Neural cell (in vitro differentiated cells): ENCODE results near the gene SLC7A8. TPM values are rescaled to one million over a fixed set of nuclear protein-coding genes. Genes with fewer than 3 reads are reported as not detected.

Source experiments
- H2AFZ ChIP-seq: fragments of 200-600, 300-800 bp; sonication (generic), shearing (Covaris generic); 2 replicates; pipeline ENCODE4 v1.6.0; 2014; ENCODE audit warnings: low read depth, mild to moderate bottlenecking, antibody characterized with exemption, low read length, moderate library complexity
- H3F3A ChIP-seq: fragments of 200-600 bp; shearing (Covaris generic); 2 replicates; pipeline ENCODE4 v1.6.1; 2016; ENCODE audit warnings: mild to moderate bottlenecking, moderate library complexity, mixed read lengths, antibody characterized with exemption, low read length; ENCODE audit not compliant: insufficient read depth, poor library complexity, severe bottlenecking
- H3K27ac ChIP-seq: fragments of 200-600, 300-800 bp; sonication (generic), shearing (Covaris generic); 2 replicates; pipeline ENCODE4 v1.5.1; 2014; ENCODE audit warnings: mild to moderate bottlenecking, low read length, moderate library complexity
- H3K27me3 ChIP-seq: fragments of 300-800, 200-600 bp; sonication (generic), shearing (Covaris generic); 2 replicates; pipeline ENCODE4 v1.6.0; 2014; ENCODE audit warnings: mild to moderate bottlenecking, low read depth, low read length, moderate library complexity; ENCODE audit not compliant: insufficient read depth
- H3K36me3 ChIP-seq: fragments of 300-800, 200-600 bp; sonication (generic), shearing (Covaris generic); 2 replicates; pipeline ENCODE4 v1.5.1; 2014; ENCODE audit warnings: mild to moderate bottlenecking, antibody characterized with exemption, low read length, moderate library complexity; ENCODE audit not compliant: insufficient read depth
- H3K4me2 ChIP-seq: fragments of 300-800, 200-600 bp; sonication (generic), shearing (Covaris generic); 2 replicates; pipeline ENCODE4 v1.6.0; 2014; ENCODE audit warnings: mild to moderate bottlenecking, low read length
- H3K4me3 ChIP-seq: fragments of 300-800, 200-600 bp; sonication (generic), shearing (Covaris generic); 2 replicates; pipeline ENCODE4 v1.5.1; 2014; ENCODE audit warnings: mild to moderate bottlenecking, low read length, moderate library complexity
- H3K79me2 ChIP-seq: fragments of 200-600 bp; shearing (Covaris generic); replicated peaks from 2 replicates; pipeline ENCODE4 v1.6.0; 2014; ENCODE audit warnings: mild to moderate bottlenecking, low read length, moderate library complexity; ENCODE audit not compliant: insufficient read depth
- H3K9ac ChIP-seq: fragments of 300-800, 200-600 bp; sonication (generic), shearing (Covaris generic); 2 replicates; pipeline ENCODE4 v1.6.1; 2016; ENCODE audit warnings: mild to moderate bottlenecking, low read length, mixed read lengths
- H3K9me2 ChIP-seq: fragments of 200-600 bp; shearing (Covaris generic); 2 replicates; pipeline ENCODE4 v1.6.1; 2016; ENCODE audit warnings: mild to moderate bottlenecking, low read length, mixed read lengths; ENCODE audit not compliant: insufficient read depth
- H3K9me3 ChIP-seq: fragments of 200-600, 300-800 bp; sonication (generic), shearing (Covaris generic); 2 replicates; pipeline ENCODE4 v1.6.1; 2016; ENCODE audit warnings: mild to moderate bottlenecking, mixed run types, low read length, moderate library complexity, mixed read lengths
- H4K20me1 ChIP-seq: fragments of 200-600 bp; shearing (Covaris generic); 2 replicates; pipeline ENCODE4 v1.6.1; 2016; ENCODE audit warnings: mild to moderate bottlenecking, mixed run types; ENCODE audit not compliant: insufficient read depth
- EP300 ChIP-seq: fragments of 450-650 bp; conservative IDR thresholded peaks from 2 replicates; pipeline ENCODE4 v1.6.1; 2014; ENCODE audit warnings: antibody characterized with exemption, mild to moderate bottlenecking, moderate library complexity; ENCODE audit not compliant: poor library complexity, severe bottlenecking
- EZH2 ChIP-seq: fragments of 200-600, 300-800 bp; shearing (Covaris generic), sonication (generic); IDR thresholded peaks from 2 replicates; pipeline ENCODE4 v1.6.1; 2014; ENCODE audit warnings: antibody characterized with exemption, low read length, borderline replicate concordance, mild to moderate bottlenecking; ENCODE audit not compliant: insufficient read depth, poor library complexity, severe bottlenecking
- MXI1 ChIP-seq: fragments of 450-650 bp; conservative IDR thresholded peaks from 2 replicates; pipeline ENCODE4 v1.6.1; 2014; ENCODE audit warnings: antibody characterized with exemption, mild to moderate bottlenecking; ENCODE audit not compliant: poor library complexity, severe bottlenecking
- POLR2AphosphoS5 ChIP-seq: IDR thresholded peaks from 2 replicates; pipeline ENCODE4 v1.6.1; 2012
- RAD21 ChIP-seq: fragments of 450-650 bp; conservative IDR thresholded peaks from 2 replicates; pipeline ENCODE4 v1.6.1; 2014; ENCODE audit warnings: antibody characterized with exemption, mild to moderate bottlenecking, moderate library complexity
- SMC3 ChIP-seq: fragments of 450-650 bp; conservative IDR thresholded peaks from 2 replicates; pipeline ENCODE4 v1.6.1; 2014; ENCODE audit warnings: antibody characterized with exemption, mild to moderate bottlenecking, moderate library complexity; ENCODE audit not compliant: poor library complexity
- TAF1 ChIP-seq: IDR thresholded peaks from 2 replicates; pipeline ENCODE4 v1.6.1; 2012; ENCODE audit warnings: low read depth
- polyA plus RNA-seq: library from polyadenylated mRNA; depleted of rRNA; stranded (reverse); fragments of >200 nt; gene quantifications from 2 replicates; pipeline ENCODE4 v1.2.3, GENCODE V29; 2014
- TF ChIP-seq, protein P1 (sequence below): fragments of 450-650 bp; IDR thresholded peaks from 2 replicates; pipeline ENCODE4 v1.5.1; 2014; ENCODE audit warnings: antibody characterized with exemption, mild to moderate bottlenecking, moderate library complexity; ENCODE audit not compliant: poor library complexity, severe bottlenecking
- TF ChIP-seq, protein P2 (sequence below): IDR thresholded peaks from 2 replicates; pipeline ENCODE4 v1.6.1; 2012; ENCODE audit warnings: borderline replicate concordance

The SLC7A8 gene
- polyA plus RNA-seq, 1 donor from 2014 or later, result 0.21 TPM

DNA sequence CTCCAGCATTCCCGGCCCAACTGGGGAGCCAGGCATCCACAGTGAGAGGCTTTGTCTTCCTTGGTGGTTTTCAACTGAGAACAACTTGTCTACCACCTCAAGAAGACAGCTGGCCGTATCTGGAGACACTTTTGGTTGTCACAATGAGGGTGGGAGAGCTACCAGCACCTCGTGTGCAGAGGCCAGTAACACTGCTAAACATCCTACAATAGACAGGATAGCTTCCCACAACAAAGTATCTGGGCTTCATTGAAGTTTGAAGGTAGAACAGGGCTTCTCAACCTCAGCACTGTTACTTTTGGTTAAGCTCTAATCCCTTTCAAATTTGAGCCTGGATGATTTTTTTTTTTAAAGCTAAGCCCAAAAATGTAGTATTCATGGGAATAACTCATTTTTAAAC is 10.9 kb downstream of the SLC7A8 start:
- H3K79me2 ChIP-seq, result no peaks in the 10 kb centered on the region
- no peaks in the 10 kb centered on the region for H3K27me3 ChIP-seq
- no peaks in the 10 kb centered on the region for H3K9me3 ChIP-seq
- H3K9ac ChIP-seq, result no peak overlapping the region
- no peak overlapping the region for H2AFZ ChIP-seq
- H3F3A ChIP-seq, result no peaks in the 10 kb centered on the region
- H4K20me1 ChIP-seq, result no peaks in the 10 kb centered on the region
- TF ChIP-seq, protein P1, sequence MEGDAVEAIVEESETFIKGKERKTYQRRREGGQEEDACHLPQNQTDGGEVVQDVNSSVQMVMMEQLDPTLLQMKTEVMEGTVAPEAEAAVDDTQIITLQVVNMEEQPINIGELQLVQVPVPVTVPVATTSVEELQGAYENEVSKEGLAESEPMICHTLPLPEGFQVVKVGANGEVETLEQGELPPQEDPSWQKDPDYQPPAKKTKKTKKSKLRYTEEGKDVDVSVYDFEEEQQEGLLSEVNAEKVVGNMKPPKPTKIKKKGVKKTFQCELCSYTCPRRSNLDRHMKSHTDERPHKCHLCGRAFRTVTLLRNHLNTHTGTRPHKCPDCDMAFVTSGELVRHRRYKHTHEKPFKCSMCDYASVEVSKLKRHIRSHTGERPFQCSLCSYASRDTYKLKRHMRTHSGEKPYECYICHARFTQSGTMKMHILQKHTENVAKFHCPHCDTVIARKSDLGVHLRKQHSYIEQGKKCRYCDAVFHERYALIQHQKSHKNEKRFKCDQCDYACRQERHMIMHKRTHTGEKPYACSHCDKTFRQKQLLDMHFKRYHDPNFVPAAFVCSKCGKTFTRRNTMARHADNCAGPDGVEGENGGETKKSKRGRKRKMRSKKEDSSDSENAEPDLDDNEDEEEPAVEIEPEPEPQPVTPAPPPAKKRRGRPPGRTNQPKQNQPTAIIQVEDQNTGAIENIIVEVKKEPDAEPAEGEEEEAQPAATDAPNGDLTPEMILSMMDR, result no peak
- TF ChIP-seq, protein P2, sequence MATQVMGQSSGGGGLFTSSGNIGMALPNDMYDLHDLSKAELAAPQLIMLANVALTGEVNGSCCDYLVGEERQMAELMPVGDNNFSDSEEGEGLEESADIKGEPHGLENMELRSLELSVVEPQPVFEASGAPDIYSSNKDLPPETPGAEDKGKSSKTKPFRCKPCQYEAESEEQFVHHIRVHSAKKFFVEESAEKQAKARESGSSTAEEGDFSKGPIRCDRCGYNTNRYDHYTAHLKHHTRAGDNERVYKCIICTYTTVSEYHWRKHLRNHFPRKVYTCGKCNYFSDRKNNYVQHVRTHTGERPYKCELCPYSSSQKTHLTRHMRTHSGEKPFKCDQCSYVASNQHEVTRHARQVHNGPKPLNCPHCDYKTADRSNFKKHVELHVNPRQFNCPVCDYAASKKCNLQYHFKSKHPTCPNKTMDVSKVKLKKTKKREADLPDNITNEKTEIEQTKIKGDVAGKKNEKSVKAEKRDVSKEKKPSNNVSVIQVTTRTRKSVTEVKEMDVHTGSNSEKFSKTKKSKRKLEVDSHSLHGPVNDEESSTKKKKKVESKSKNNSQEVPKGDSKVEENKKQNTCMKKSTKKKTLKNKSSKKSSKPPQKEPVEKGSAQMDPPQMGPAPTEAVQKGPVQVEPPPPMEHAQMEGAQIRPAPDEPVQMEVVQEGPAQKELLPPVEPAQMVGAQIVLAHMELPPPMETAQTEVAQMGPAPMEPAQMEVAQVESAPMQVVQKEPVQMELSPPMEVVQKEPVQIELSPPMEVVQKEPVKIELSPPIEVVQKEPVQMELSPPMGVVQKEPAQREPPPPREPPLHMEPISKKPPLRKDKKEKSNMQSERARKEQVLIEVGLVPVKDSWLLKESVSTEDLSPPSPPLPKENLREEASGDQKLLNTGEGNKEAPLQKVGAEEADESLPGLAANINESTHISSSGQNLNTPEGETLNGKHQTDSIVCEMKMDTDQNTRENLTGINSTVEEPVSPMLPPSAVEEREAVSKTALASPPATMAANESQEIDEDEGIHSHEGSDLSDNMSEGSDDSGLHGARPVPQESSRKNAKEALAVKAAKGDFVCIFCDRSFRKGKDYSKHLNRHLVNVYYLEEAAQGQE, result no peak
- TF ChIP-seq SMC3 (no peak), POLR2AphosphoS5 (no peak), MXI1 (no peak), EP300 (no peak)
- no peaks in the 10 kb centered on the region for H3K36me3 ChIP-seq
- H3K4me3 ChIP-seq, result no peak overlapping the region
- H3K4me2 ChIP-seq, result no peak overlapping the region
- H3K9me2 ChIP-seq, result no peaks in the 10 kb centered on the region
- H3K27ac ChIP-seq, result no peak overlapping the region

DNA sequence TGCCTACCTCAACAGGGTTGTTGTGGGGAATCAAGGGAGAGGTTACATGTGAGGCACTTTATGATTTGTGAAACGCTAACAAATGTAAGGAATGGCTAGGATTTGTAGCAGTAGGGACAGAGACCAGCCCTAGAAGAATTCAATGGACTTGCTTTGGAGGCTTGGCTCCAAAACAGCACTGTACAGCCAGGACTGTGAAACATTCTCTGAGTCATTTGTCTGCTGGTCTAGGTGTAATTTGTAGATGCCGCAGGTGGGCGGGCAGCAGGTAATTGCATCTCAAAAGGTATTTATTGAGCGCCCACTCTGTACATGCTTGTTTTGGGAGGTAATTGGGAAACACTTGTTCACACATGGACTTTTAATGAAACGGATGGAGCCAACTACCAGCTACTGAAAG is 11.4 kb downstream of the SLC7A8 start:
- H3F3A ChIP-seq, result no peaks in the 10 kb centered on the region
- no peaks in the 10 kb centered on the region for H3K36me3 ChIP-seq
- no peak overlapping the region for H3K4me3 ChIP-seq
- no peaks in the 10 kb centered on the region for H3K9me3 ChIP-seq
- no peak overlapping the region for H2AFZ ChIP-seq
- H3K27ac ChIP-seq, result no peak overlapping the region
- no peak overlapping the region for H3K9ac ChIP-seq
- H3K4me2 ChIP-seq, result no peak overlapping the region
- no peaks in the 10 kb centered on the region for H3K79me2 ChIP-seq
- H4K20me1 ChIP-seq, result no peaks in the 10 kb centered on the region
- H3K9me2 ChIP-seq, result no peaks in the 10 kb centered on the region
- TF ChIP-seq, protein P1, result no peak
- no peak for TF ChIP-seq MXI1
- TF ChIP-seq SMC3, result no peak
- no peak for TF ChIP-seq EP300
- TF ChIP-seq, protein P2, result no peak
- no peak for TF ChIP-seq RAD21
- TF ChIP-seq TAF1, result no peak
- TF ChIP-seq POLR2AphosphoS5, result no peak
- TF ChIP-seq EZH2, result no peak
- H3K27me3 ChIP-seq, result no peaks in the 10 kb centered on the region
